HepG2 (cell line): ENCODE data around the gene UAP1. TPM values are rescaled to one million over a fixed set of nuclear protein-coding genes. Genes with fewer than 3 reads are reported as not detected.

Experiments used
- HNF1A ChIP-seq, 2 experiments: sonication (generic) in 1 of 2; formaldehyde crosslinking in 1 of 2; IDR thresholded peaks; 2 replicates each; pipeline versions ENCODE4 v1.4.0 to v1.6.1; 2016 to 2020; ENCODE audit warnings: borderline replicate concordance in 1 of 2, low read depth in 1 of 2, mild to moderate bottlenecking in 1 of 2, missing genetic modification reagents in 1 of 2
- HOMEZ ChIP-seq: IDR thresholded peaks from 2 replicates; pipeline ENCODE4 v1.6.1; 2016; ENCODE audit warnings: low read depth
- MATR3 ChIP-seq: sonication (generic); formaldehyde crosslinking; IDR thresholded peaks from 2 replicates; pipeline ENCODE4 v1.4.0; 2020; ENCODE audit warnings: missing genetic modification reagents
- MIXL1 ChIP-seq: IDR thresholded peaks from 2 replicates; pipeline ENCODE4 v1.6.1; 2016
- PCBP2 ChIP-seq: fragments of 200-400 bp; formaldehyde crosslinking; optimal IDR thresholded peaks from 2 replicates; pipeline ENCODE3; 2018; ENCODE audit warnings: low read length, low read depth; ENCODE audit not compliant: poor library complexity, severe bottlenecking
- POLR2G ChIP-seq: fragments of 200-400 bp; formaldehyde crosslinking; IDR thresholded peaks from 2 replicates; pipeline ENCODE4 v1.6.1; 2018; ENCODE audit warnings: mild to moderate bottlenecking, low read depth, low read length, moderate library complexity
- ZBTB2 ChIP-seq: sonication (generic); formaldehyde crosslinking; IDR thresholded peaks from 2 replicates; pipeline ENCODE4 v1.8.0; 2022; ENCODE audit warnings: low read depth, missing genetic modification reagents
- ZNF281 ChIP-seq: sonication (generic); formaldehyde crosslinking; IDR thresholded peaks from 2 replicates; pipeline ENCODE4 v1.4.0; 2020; ENCODE audit warnings: missing genetic modification reagents, borderline replicate concordance
- ZNF580 ChIP-seq: IDR thresholded peaks from 2 replicates; pipeline ENCODE4 v1.6.1; 2016; ENCODE audit warnings: low read depth, borderline replicate concordance
- ZNF703 ChIP-seq: sonication (generic); formaldehyde crosslinking; IDR thresholded peaks from 2 replicates; pipeline ENCODE4 v1.5.1; 2020; ENCODE audit warnings: missing genetic modification reagents, mild to moderate bottlenecking, moderate library complexity, borderline replicate concordance
- polyA plus RNA-seq, 8 experiments: library from polyadenylated mRNA; depleted of rRNA in 3 of 8; stranded (reverse) in 7 of 8; unstranded in 1 of 8; fragments of >200 nt; fragmentation: Illumina TruSeq in 4 of 8; extraction: Trizol in 4 of 8; gene quantifications; 2 replicates each; pipeline versions ENCODE4 v1.2.1 to v1.2.3, GENCODE V29; 2011 to 2016; ENCODE audit warnings: low read depth in 4 of 8, missing spikeins in 1 of 8, mixed read lengths in 1 of 8; ENCODE audit not compliant: insufficient read depth in 1 of 8
- total RNA-seq, 5 experiments: library from RNA; depleted of rRNA; stranded (reverse); fragments of >200 nt; fragmentation: Illumina TruSeq; extraction: Trizol; gene quantifications; 2 replicates each; pipeline ENCODE4 v1.2.3, GENCODE V29; 2016; ENCODE audit warnings: low read depth in 1 of 5

UAP1 gene
- total and polyA plus RNA-seq, 2 of the 13 experiments (the other 11 are each of a cell fraction or from before 2014, with no cell fraction given), result 48.4 to 117 TPM

GRCh38 chr1:162560303-162561036, 1.1 kb upstream of the UAP1 start (continued):
- peak; percentile 77 for TF ChIP-seq ZNF281 (CRISPR knock-in tag)
- no peak for TF ChIP-seq PCBP2
- 0 out of 2 replicates have a peak, but pooled peaks have one; percentile 53 for TF ChIP-seq ZBTB2 (CRISPR knock-in tag)
- peak; percentile 87 for TF ChIP-seq HOMEZ (CRISPR knock-in tag)
- no peak for TF ChIP-seq POLR2G
- TF ChIP-seq ZNF703 (CRISPR knock-in tag), result no peak
- TF ChIP-seq MIXL1, result peak; percentile 91
- no peak for TF ChIP-seq HNF1A (IDR thresholded peaks at IDR 0.05; ENCODE audit: low read depth)
- TF ChIP-seq HNF1A (CRISPR knock-in tag; IDR thresholded peaks at IDR 0.05; ENCODE audit: borderline replicate concordance), result 0 out of 2 replicates have a peak, but pooled peaks have one; percentile 42
- peak; percentile 36; the same call in 1 of the 2 replicates for TF ChIP-seq ZNF580
- no peak for TF ChIP-seq MATR3 (CRISPR knock-in tag)
